Small intestine (tissue), 7 donors: ENCODE data around the gene PAX8. TPM values are rescaled to one million over a fixed set of nuclear protein-coding genes. Genes with fewer than 3 reads are reported as not detected.

Experiments
- DNase-seq, 2 donors: peaks; one replicate each; pipeline versions ENCODE4 v3.0.0 to v3.0.0-alpha.2; 2013
- FAIRE-seq: peaks from 2 replicates; lab custom pipeline; 2012; peaks lifted over from hg19 to GRCh38; lab: Jason Lieb, UNC
- H3K27ac ChIP-seq, 3 donors: one replicate each; pipeline ENCODE4 v1.5.1; 2013; ENCODE audit warnings: low read length in 2 of 3, mild to moderate bottlenecking in 2 of 3, control low read depth in 1 of 3, inconsistent platforms in 1 of 3, low read depth in 1 of 3, moderate library complexity in 1 of 3
- H3K27me3 ChIP-seq, 3 donors: one replicate each; pipeline ENCODE4 v1.6.1; 2013; ENCODE audit warnings: low read length in 3 of 3, inconsistent platforms in 1 of 3; ENCODE audit not compliant: control insufficient read depth in 3 of 3, insufficient read depth in 3 of 3
- H3K36me3 ChIP-seq, 3 donors: one replicate each; pipeline ENCODE4 v1.6.1; 2013; ENCODE audit warnings: low read length in 3 of 3, inconsistent platforms in 1 of 3, low read depth in 1 of 3, mild to moderate bottlenecking in 1 of 3, moderate library complexity in 1 of 3; ENCODE audit not compliant: control insufficient read depth in 3 of 3, insufficient read depth in 2 of 3
- H3K4me1 ChIP-seq, 3 donors: one replicate each; pipeline ENCODE4 v1.6.1; 2013; ENCODE audit warnings: low read length in 2 of 3, inconsistent platforms in 1 of 3, low read depth in 1 of 3, mild to moderate bottlenecking in 1 of 3, moderate library complexity in 1 of 3; ENCODE audit not compliant: control insufficient read depth in 3 of 3, insufficient read depth in 2 of 3
- H3K4me3 ChIP-seq, 3 donors: one replicate each; pipeline ENCODE4 v1.5.1; 2013; ENCODE audit warnings: low read length in 3 of 3, control low read depth in 1 of 3, inconsistent platforms in 1 of 3, low read depth in 1 of 3, mild to moderate bottlenecking in 1 of 3, moderate library complexity in 1 of 3
- H3K9me3 ChIP-seq, 2 donors: one replicate each; pipeline ENCODE4 v1.6.1; 2013; ENCODE audit warnings: low read depth in 1 of 2, low read length in 1 of 2; ENCODE audit not compliant: control insufficient read depth in 2 of 2, insufficient read depth in 1 of 2
- WGBS, 3 donors: extraction: QIAGEN DNeasy Blood & Tissue Kit; methylation state at CpG; one replicate each; pipeline ENCODE4 v1.1.7; 2013; 5-methylcytosine and 5-hydroxymethylcytosine counted together
- polyA plus RNA-seq, 4 donors: library from polyadenylated mRNA; stranded (reverse) in 3 of 4; unstranded in 1 of 4; fragments of 200-250 nt in 3 of 4; fragments of 120-200 nt in 1 of 4; gene quantifications; one replicate each; pipeline versions ENCODE4 v1.2.1 to v1.2.3, GENCODE V29; 2013
- donor health status: healthy with polysubstance abuse.
- donor health status: control.
- donor health status: control.
- donor health status: Bipolar disorder and iron deficiency.
- donor health status: healthy.

PAX8 gene
- polyA plus RNA-seq, 4 donors: 0.45 to 5.5 (median 2.5) TPM

GRCh38 chr2:113228351-113228750 is 50.4 kb downstream of the PAX8 start:
- DNase-seq (no peak), FAIRE-seq (no peak)
- Histone ChIP-seq H3K27me3 (no peaks in the 10 kb centered on the region), H3K36me3 (no peaks in the 10 kb centered on the region), H3K4me3 (no peak overlapping the region), H3K27ac (no peak overlapping the region), H3K9me3 (no peaks in the 10 kb centered on the region), H3K4me1 (peaks cover 2 to 14% (median 13%) of the 10 kb centered on the region in 3 donors)
- 76 to 90% (median 78%) methylated on average over 1 of the region's 1 CpG for WGBS, 3 donors

- Histone ChIP-seq H3K27me3 (no peaks in the 10 kb centered on the region), H3K36me3 (no peaks in the 10 kb centered on the region), H3K9me3 (no peaks in the 10 kb centered on the region), H3K4me3 (no peak overlapping the region), H3K4me1 (peaks cover 2 to 14% (median 13%) of the 10 kb centered on the region in 3 donors), H3K27ac (no peak overlapping the region)
- FAIRE-seq: no peak
- WGBS, 3 donors: 59 to 88% (median 83%) methylated on average over 3 of the region's 3 CpGs
- DNase-seq: no peak
These were observed 51.0 kb downstream of the PAX8 start for GRCh38 chr2:113227698-113228097.

GRCh38 chr2:113227290-113227689 is 51.4 kb downstream of the PAX8 start:
- Histone ChIP-seq H3K9me3 (no peaks in the 10 kb centered on the region), H3K4me3 (no peak overlapping the region), H3K27ac (no peak overlapping the region), H3K27me3 (no peaks in the 10 kb centered on the region), H3K4me1 (peaks cover 2 to 14% (median 13%) of the 10 kb centered on the region in 3 donors), H3K36me3 (no peaks in the 10 kb centered on the region)
- 73 to 91% (median 80%) methylated on average over 1 of the region's 1 CpG for WGBS, 3 donors
- no peak for DNase-seq
- FAIRE-seq: no peak

GRCh38 chr2:113226462-113226861 is 52.3 kb downstream of the PAX8 start:
- 78 to 98% (median 80%) methylated on average over 4 of the region's 4 CpGs for WGBS, 3 donors
- Histone ChIP-seq H3K9me3 (no peaks in the 10 kb centered on the region), H3K27me3 (no peaks in the 10 kb centered on the region), H3K4me1 (peaks cover 1 to 13% (median 10%) of the 10 kb centered on the region in 3 donors), H3K27ac (no peak overlapping the region), H3K4me3 (no peak overlapping the region), H3K36me3 (no peaks in the 10 kb centered on the region)
- DNase-seq (no peak), FAIRE-seq (no peak)

GRCh38 chr2:113225263-113226259 is 53.2 kb downstream of the PAX8 start:
- Histone ChIP-seq H3K4me3 (no peak overlapping the region), H3K27ac (peak overlapping the region in 1 of 3 donors; percentile 24), H3K9me3 (no peaks in the 10 kb centered on the region), H3K4me1 (peaks cover 1 to 10% (median 6%) of the 10 kb centered on the region in 3 donors), H3K36me3 (no peaks in the 10 kb centered on the region), H3K27me3 (no peaks in the 10 kb centered on the region)
- FAIRE-seq (no peak), DNase-seq (peak in 1 of 2 donors; percentile 62)
- 43 to 55% (median 52%) methylated on average over 12 of the region's 12 CpGs for WGBS, 3 donors

GRCh38 chr2:113224647-113225236 is 54.0 kb downstream of the PAX8 start:
- no peaks in the 10 kb centered on the region for H3K9me3 ChIP-seq
- no peak overlapping the region for H3K27ac ChIP-seq
- peaks cover 3 to 10% (median 6%) of the 10 kb centered on the region in 3 donors for H3K4me1 ChIP-seq
- H3K4me3 ChIP-seq: no peak overlapping the region
- WGBS, 3 donors: 65 to 83% (median 75%) methylated on average over 2 of the region's 2 CpGs
- no peaks in the 10 kb centered on the region for H3K27me3 ChIP-seq
- FAIRE-seq (no peak), DNase-seq (no peak)
- no peaks in the 10 kb centered on the region for H3K36me3 ChIP-seq

- 95 to 96% (median 96%) methylated on average over 1 of the region's 1 CpG for WGBS, 3 donors
- FAIRE-seq (no peak), DNase-seq (no peak)
- H3K4me1 ChIP-seq: peaks cover 4 to 14% (median 8%) of the 10 kb centered on the region in 3 donors
- no peak overlapping the region for H3K27ac ChIP-seq
- H3K36me3 ChIP-seq: no peaks in the 10 kb centered on the region
- H3K9me3 ChIP-seq: no peaks in the 10 kb centered on the region
- H3K27me3 ChIP-seq: no peaks in the 10 kb centered on the region
- no peak overlapping the region for H3K4me3 ChIP-seq
These were observed 54.9 kb downstream of the PAX8 start for GRCh38 chr2:113223813-113224212.

GRCh38 chr2:113221846-113222245 is 56.9 kb downstream of the PAX8 start:
- WGBS, 3 donors: 80 to 91% (median 85%) methylated on average over 6 of the region's 6 CpGs
- H3K4me3 ChIP-seq: no peak overlapping the region
- DNase-seq: no peak
- no peaks in the 10 kb centered on the region for H3K27me3 ChIP-seq
- H3K36me3 ChIP-seq: peaks cover 0 to 2% (median 0%) of the 10 kb centered on the region in 3 donors
- H3K9me3 ChIP-seq: no peaks in the 10 kb centered on the region
- no peak for FAIRE-seq
- no peak overlapping the region for H3K27ac ChIP-seq
- peaks cover 18 to 34% (median 18%) of the 10 kb centered on the region in 3 donors for H3K4me1 ChIP-seq
